MM.1S (cell line): Measurements from ENCODE around the gene SCNN1B.

Experiments
- CTCF ChIP-seq: fragments of 300-600 bp; sonication (generic); IDR thresholded peaks from 2 replicates; pipeline ENCODE4 v1.5.1; 2016; ENCODE audit warnings: antibody characterized with exemption, low read length, mixed read lengths
- EZH2 ChIP-seq: fragments of 300-600 bp; sonication (generic); optimal IDR thresholded peaks from 2 replicates; pipeline ENCODE3; 2017; ENCODE audit warnings: low read depth, mild to moderate bottlenecking, antibody characterized with exemption, low read length, mixed read lengths
- EZH2phosphoT487 ChIP-seq: fragments of 300-600 bp; sonication (generic); IDR thresholded peaks from 2 replicates; pipeline ENCODE4 v1.6.1; 2018; ENCODE audit warnings: antibody characterized with exemption, low read length

GRCh38 chr16:23420011-23420410, 117.9 kb downstream of the SCNN1B start:
- TF ChIP-seq EZH2 (no peak), EZH2phosphoT487 (no peak), CTCF (no peak)
